Measurements from ENCODE around the gene TTC21A. TPM values are rescaled to one million over a fixed set of nuclear protein-coding genes. Genes with fewer than 3 reads are reported as not detected.
A peak's percentile ranks its signal among the peaks of the same experiment; 100 is the strongest.

TTC21A gene
- total RNA-seq, 2 donors from 2014 or later: 9.0 to 23.2 TPM

- H3K4me3 ChIP-seq: no peak overlapping the region
- H3K4me1 ChIP-seq (replicated peaks): peaks cover 7% of the 10 kb centered on the region
- H3K27ac ChIP-seq: peak overlapping the region in 1 of 2 donors; percentile 2
- H3K9me3 ChIP-seq: no peaks in the 10 kb centered on the region
- intact Hi-C loops (cut with DNase I): loop anchor here (10.0 kb wide), 1 partner anchor 301 kb away; the partner anchor contains the start of gene RPSA
- H3K36me3 ChIP-seq: peaks cover 0 to 11% of the 10 kb centered on the region in 2 donors
- WGBS: 89% methylated on average over 6 of the region's 6 CpGs
- no peaks in the 10 kb centered on the region for H3K27me3 ChIP-seq (replicated peaks; ENCODE audit: insufficient read depth)
- TF ChIP-seq POLR2AphosphoS5 (IDR thresholded peaks at IDR 0.05) (no peak), CTCF (IDR thresholded peaks at IDR 0.05) (no peak), POLR2A (IDR thresholded peaks at IDR 0.05) (no peak)
- no peak for DNase-seq (ENCODE audit: low spot score)
Observed at GRCh38 chr3:39103791-39104552, 3.5 kb upstream of the TTC21A start.

GRCh38 chr3:39104961-39105686, 2.4 kb upstream of the TTC21A start:
- Histone ChIP-seq H3K27me3 (replicated peaks; ENCODE audit: insufficient read depth) (no peaks in the 10 kb centered on the region), H3K4me1 (replicated peaks) (peaks cover 7% of the 10 kb centered on the region), H3K36me3 (peaks cover 0 to under 1% of the 10 kb centered on the region in 2 donors), H3K27ac (no peak overlapping the region), H3K9me3 (no peaks in the 10 kb centered on the region), H3K4me3 (no peak overlapping the region)
- TF ChIP-seq CTCF (IDR thresholded peaks at IDR 0.05) (no peak), POLR2AphosphoS5 (IDR thresholded peaks at IDR 0.05) (no peak), POLR2A (IDR thresholded peaks at IDR 0.05) (no peak)
- WGBS: 95% methylated on average over 6 of the region's 7 CpGs
- intact Hi-C loops (cut with DNase I): loop anchor here (5.0 to 10.0 kb wide), 2 partner anchors 82 to 300 kb away; partner anchors contain the start of gene RPSA
- DNase-seq (ENCODE audit: low spot score): no peak

GRCh38 chr3:39105687-39106063, 1.8 kb upstream of the TTC21A start:
- Histone ChIP-seq H3K27me3 (replicated peaks; ENCODE audit: insufficient read depth) (no peaks in the 10 kb centered on the region), H3K4me1 (replicated peaks) (peaks cover 7% of the 10 kb centered on the region), H3K36me3 (no peaks in the 10 kb centered on the region), H3K4me3 (no peak overlapping the region), H3K27ac (no peak overlapping the region), H3K9me3 (no peaks in the 10 kb centered on the region)
- DNase-seq (ENCODE audit: low spot score): no peak
- 77% methylated on average over 3 of the region's 3 CpGs for WGBS
- TF ChIP-seq CTCF (IDR thresholded peaks at IDR 0.05) (no peak), POLR2A (IDR thresholded peaks at IDR 0.05) (no peak), POLR2AphosphoS5 (IDR thresholded peaks at IDR 0.05) (no peak)
- intact Hi-C loops (cut with DNase I): loop anchor here (5.0 to 10.0 kb wide), 2 partner anchors 82 to 299 kb away; partner anchors contain the start of gene RPSA

GRCh38 chr3:39106281-39106811, 1.1 kb upstream of the TTC21A start:
- intact Hi-C loops (cut with DNase I): loop anchor here (5.0 to 10.0 kb wide), 2 partner anchors 81 to 298 kb away; partner anchors contain the start of gene RPSA
- peak overlapping the region; percentile 87 to 94 for H3K27ac ChIP-seq
- H3K4me1 ChIP-seq (replicated peaks): peaks cover 7% of the 10 kb centered on the region
- TF ChIP-seq POLR2A (IDR thresholded peaks at IDR 0.05) (no peak), POLR2AphosphoS5 (IDR thresholded peaks at IDR 0.05) (no peak), CTCF (IDR thresholded peaks at IDR 0.05) (no peak)
- H3K4me3 ChIP-seq: peak overlapping the region; percentile 96 to 99
- 6% methylated on average over 16 of the region's 16 CpGs for WGBS
- H3K27me3 ChIP-seq (replicated peaks; ENCODE audit: insufficient read depth): no peaks in the 10 kb centered on the region
- no peaks in the 10 kb centered on the region for H3K9me3 ChIP-seq
- no peak for DNase-seq (ENCODE audit: low spot score)
- H3K36me3 ChIP-seq: no peaks in the 10 kb centered on the region
